ENCODE data around the gene HTR4. TPM values are rescaled to one million over a fixed set of nuclear protein-coding genes. Genes with fewer than 3 reads are reported as not detected.

HTR4 gene
- total RNA-seq, 6 experiments from 2014 or later, result not detected

DNA sequence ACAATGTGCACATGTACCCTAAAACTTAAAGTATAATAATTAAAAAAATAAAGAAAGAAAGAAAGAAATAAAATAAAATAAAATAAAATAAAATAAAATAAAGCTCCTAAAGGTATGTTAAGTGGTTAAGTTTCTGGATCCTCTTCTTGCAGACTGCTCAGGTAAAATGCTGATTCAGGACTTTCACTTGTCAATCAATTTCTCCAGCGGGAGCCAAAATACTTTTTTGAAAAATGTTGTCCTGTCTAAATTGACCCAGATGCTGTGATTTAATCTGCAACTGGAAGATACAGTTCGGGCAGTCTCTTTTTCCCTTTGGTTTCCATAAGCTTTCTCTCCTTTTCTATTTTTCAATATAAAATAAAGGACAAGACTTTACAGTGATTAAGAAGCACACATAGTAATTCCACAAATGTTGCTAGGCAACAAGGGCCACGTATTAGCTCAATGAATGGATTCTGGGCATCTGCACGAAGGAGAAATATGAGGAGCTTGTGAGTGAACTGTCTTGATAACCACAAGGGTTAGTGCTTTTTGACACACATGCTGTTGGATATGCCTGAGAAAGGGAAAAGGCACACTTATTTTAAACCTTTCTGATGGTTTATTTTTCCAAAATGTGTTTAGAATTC lies 38.6 kb downstream of the HTR4 start:
- peak; percentile 24 for DNase-seq
- Mint-ChIP-seq H3K4me1 (ENCODE audit: low read depth) (no peaks in the 10 kb centered on the region), H3K27ac (no peak overlapping the region), H3K4me3 (no peak overlapping the region), H3K36me3 (ENCODE audit: low read depth) (no peaks in the 10 kb centered on the region), H3K9me3 (no peaks in the 10 kb centered on the region), H3K27me3 (ENCODE audit: insufficient read depth) (no peaks in the 10 kb centered on the region; the same call in 1 of the 2 replicates)
- TF ChIP-seq, protein P1, sequence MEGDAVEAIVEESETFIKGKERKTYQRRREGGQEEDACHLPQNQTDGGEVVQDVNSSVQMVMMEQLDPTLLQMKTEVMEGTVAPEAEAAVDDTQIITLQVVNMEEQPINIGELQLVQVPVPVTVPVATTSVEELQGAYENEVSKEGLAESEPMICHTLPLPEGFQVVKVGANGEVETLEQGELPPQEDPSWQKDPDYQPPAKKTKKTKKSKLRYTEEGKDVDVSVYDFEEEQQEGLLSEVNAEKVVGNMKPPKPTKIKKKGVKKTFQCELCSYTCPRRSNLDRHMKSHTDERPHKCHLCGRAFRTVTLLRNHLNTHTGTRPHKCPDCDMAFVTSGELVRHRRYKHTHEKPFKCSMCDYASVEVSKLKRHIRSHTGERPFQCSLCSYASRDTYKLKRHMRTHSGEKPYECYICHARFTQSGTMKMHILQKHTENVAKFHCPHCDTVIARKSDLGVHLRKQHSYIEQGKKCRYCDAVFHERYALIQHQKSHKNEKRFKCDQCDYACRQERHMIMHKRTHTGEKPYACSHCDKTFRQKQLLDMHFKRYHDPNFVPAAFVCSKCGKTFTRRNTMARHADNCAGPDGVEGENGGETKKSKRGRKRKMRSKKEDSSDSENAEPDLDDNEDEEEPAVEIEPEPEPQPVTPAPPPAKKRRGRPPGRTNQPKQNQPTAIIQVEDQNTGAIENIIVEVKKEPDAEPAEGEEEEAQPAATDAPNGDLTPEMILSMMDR (IDR thresholded peaks at IDR 0.05), result no peak

DNA sequence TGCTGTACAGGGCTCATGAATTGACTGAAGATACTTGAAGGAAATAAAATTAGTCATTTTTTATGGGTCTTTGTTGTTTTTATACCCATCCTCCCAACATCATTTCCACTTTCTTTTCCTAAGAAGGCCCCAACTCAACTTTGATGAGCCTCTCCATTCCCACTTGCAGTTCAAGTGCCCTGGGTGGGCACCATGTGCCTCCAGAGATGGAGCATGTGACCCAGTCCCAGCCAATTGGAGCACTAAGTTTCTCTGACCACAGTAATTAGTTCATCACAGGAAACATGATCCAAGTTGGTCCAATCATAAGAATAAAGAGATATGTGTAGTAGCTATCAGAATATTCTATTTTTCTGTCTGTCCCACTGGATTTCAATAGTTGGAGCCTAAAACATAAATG lies 46.9 kb downstream of the HTR4 start:
- no peaks in the 10 kb centered on the region for H3K4me1 Mint-ChIP-seq (ENCODE audit: low read depth)
- no peaks in the 10 kb centered on the region for H3K36me3 Mint-ChIP-seq (ENCODE audit: low read depth)
- H3K4me3 Mint-ChIP-seq, result no peak overlapping the region
- no peaks in the 10 kb centered on the region for H3K9me3 Mint-ChIP-seq
- no peaks in the 10 kb centered on the region for H3K27me3 Mint-ChIP-seq (ENCODE audit: insufficient read depth)
- H3K27ac Mint-ChIP-seq, result no peak overlapping the region
- DNase-seq, result no peak
- TF ChIP-seq, protein P1 (IDR thresholded peaks at IDR 0.05), result no peak

- H3K4me1 Mint-ChIP-seq (ENCODE audit: low read depth), result no peaks in the 10 kb centered on the region
- H3K9me3 Mint-ChIP-seq, result no peaks in the 10 kb centered on the region
- no peaks in the 10 kb centered on the region for H3K27me3 Mint-ChIP-seq (ENCODE audit: insufficient read depth)
- TF ChIP-seq, protein P1 (IDR thresholded peaks at IDR 0.05), result no peak
- DNase-seq, result no peak
- no peak overlapping the region for H3K27ac Mint-ChIP-seq
- no peaks in the 10 kb centered on the region for H3K36me3 Mint-ChIP-seq (ENCODE audit: low read depth)
- no peak overlapping the region for H3K4me3 Mint-ChIP-seq
Observed at GRCh38 chr5:148606296-148606695, 48.0 kb downstream of the HTR4 start.

DNA sequence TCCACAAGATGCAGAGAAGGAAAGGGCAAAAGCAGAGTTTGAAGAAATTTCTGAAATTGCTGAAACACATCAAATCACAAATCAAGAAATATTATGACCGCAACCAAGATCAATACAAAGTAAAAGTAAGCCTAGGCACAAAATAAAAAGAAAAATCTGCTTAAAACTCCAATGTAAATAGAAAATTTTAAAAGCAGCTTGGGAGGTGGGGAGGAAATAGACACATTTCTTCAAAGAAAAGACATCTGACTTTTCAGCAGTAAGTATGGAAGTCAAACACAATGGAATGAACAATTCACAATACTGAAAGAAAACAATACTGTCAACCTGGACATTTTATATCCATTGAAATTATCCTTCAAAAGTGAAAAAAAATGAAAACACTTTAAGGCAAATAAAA lies 55.1 kb downstream of the HTR4 start:
- no peaks in the 10 kb centered on the region for H3K36me3 Mint-ChIP-seq (ENCODE audit: low read depth)
- H3K27ac Mint-ChIP-seq, result no peak overlapping the region
- TF ChIP-seq, protein P1 (IDR thresholded peaks at IDR 0.05), result no peak
- H3K4me1 Mint-ChIP-seq (ENCODE audit: low read depth), result no peaks in the 10 kb centered on the region
- no peak overlapping the region for H3K4me3 Mint-ChIP-seq
- DNase-seq, result no peak
- peaks cover 4% of the 10 kb centered on the region for H3K27me3 Mint-ChIP-seq (ENCODE audit: insufficient read depth)
- H3K9me3 Mint-ChIP-seq, result peaks cover 7% of the 10 kb centered on the region; the same call in 1 of the 2 replicates

GRCh38 chr5:148595697-148596096 lies 58.6 kb downstream of the HTR4 start:
- Mint-ChIP-seq H3K27me3 (ENCODE audit: insufficient read depth) (peaks cover 4% of the 10 kb centered on the region), H3K9me3 (peaks cover 7% of the 10 kb centered on the region; the same call in 1 of the 2 replicates), H3K4me1 (ENCODE audit: low read depth) (no peaks in the 10 kb centered on the region), H3K27ac (no peak overlapping the region), H3K4me3 (no peak overlapping the region), H3K36me3 (ENCODE audit: low read depth) (no peaks in the 10 kb centered on the region)
- no peak for DNase-seq
- TF ChIP-seq, protein P1 (IDR thresholded peaks at IDR 0.05), result no peak
